GM18526 (cell line): ENCODE data around the gene ATAT1.

ENCODE experiments used
- POLR2A ChIP-seq: IDR thresholded peaks from 3 replicates; pipeline ENCODE4 v1.6.1; 2011; ENCODE audit not compliant: insufficient read length; ENCODE audit errors: extremely low read depth

Gene ATAT1

DNA sequence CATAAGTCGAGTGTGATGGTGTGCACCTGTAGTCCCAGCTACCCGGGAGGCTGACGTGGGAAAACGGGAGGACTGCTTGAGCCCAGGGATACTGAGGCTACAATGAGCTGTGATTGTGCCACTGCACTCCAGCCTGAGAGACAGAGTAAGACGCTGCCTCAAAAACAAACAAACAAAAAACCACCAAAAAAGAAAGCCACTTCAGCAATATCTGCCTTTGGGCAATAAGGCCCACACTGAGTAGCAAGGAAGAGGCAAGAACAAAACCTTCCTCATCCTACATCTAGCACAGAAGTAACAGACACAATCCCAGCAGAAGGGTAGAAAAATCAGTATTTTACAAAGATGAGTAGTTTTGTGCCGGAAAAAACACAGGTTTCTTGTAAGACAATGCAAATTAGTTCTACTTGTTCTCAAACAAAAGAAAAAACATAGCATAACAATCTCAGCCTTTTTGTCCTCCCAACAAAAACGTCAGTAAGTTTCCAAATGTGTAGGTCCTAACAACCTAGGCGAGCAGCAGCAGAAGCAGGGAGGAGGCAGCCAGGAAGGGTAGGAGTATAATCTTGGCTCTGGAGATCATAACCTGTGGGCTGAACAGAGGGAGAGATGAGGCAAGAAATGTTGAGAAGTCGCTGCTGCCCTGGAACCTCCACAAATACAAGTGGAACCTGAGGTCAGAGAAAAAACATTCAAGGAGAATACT, 15.4 kb upstream of the ATAT1 start:
- no peak for TF ChIP-seq POLR2A

DNA sequence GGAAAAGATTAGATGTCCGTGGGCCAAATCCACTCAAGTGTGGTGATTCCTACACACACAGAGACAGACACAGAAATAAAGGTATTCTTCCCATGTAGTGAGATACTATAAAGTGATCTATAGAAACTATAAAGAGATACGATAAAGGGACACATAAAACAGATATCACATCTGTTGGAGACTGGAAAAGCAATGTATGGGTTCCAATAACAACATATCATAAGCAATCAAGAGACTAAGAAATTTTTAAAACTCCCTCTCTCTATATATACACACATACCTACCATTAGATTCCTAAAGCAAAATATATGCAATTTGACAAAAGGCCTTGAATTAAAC, 14.8 kb upstream of the ATAT1 start:
- no peak for TF ChIP-seq POLR2A

DNA sequence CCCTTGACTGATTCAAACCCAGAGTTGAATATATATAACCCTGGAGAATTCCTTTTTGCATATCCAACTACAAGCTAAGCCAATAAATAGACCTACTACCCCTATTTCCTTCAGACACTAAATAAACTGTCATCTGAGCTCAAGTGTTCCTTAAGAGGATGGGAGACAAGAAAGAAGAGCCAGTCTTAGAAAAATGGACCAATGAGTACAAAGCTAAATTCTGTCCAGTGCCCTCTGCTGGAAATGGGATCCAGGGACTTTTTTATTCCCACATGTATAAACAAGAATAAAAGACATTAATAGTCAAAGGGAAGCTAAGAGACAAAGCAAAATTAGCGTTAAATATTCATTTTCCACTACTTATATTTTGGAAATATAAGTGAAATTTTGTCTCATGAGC, 14.5 kb upstream of the ATAT1 start:
- no peak for TF ChIP-seq POLR2A

DNA sequence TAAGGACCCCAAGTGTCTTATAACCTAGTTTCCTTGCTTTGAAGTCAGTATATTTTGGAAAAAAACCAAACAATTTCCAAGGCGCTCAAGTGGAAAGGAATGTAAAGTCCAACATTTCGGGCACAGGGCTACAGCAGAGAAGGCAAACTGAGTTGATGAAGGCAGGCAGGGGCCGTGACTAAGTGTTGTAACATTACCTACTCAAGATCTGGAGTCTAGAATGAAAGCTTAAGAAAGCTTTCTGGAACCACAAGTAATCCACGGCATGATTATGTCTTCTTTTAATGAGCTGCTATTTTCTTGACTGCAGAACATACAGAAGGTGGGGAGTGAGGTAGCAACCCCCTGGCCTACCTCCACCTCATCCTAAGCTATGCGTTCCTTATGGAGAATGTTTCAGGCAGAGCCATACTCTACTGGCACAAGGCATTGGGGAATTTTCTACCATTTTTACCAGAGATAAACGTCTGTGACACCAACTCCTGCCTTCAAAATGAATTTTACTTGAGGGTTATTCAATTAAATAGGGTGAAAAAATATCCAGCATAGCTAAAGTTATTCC, 13.9 kb upstream of the ATAT1 start:
- TF ChIP-seq POLR2A = peak; percentile 33

DNA sequence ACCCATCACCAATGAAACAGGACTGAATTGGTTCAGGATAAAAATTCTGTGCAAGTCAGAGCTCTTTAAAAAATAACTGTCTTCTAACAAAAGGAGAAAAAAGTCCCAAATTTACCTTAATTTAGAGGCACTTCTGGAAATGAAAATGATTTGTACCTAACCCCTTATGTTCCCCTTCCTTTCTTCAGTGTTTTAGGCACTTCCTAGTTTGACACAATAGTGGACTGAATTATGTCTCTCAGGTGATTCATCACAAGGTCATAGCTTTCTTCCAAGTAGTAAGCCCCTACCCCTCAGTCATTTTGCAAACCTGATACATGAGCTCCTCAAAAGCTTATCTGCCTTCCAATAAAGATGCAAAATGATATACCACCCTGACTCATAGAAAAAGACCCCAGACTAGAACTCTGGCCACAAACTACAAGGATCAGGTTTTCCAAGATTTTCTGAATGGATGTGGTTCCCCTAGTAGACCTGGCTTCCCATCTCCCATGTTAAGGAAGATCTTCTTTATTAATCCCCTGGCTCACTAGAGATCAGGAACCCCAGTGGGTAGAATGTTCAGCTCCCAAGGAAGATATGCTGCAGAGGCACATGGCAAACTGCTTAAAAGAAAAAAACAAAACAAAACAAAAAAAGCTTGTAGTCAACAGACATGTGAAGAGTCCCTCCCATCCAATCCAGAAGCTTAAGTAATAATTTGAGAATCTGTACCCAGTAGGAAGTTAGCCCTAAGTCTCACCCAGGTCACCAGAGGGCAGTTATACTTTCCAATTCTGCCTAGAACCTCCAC, 13.2 kb upstream of the ATAT1 start:
- TF ChIP-seq POLR2A = no peak

DNA sequence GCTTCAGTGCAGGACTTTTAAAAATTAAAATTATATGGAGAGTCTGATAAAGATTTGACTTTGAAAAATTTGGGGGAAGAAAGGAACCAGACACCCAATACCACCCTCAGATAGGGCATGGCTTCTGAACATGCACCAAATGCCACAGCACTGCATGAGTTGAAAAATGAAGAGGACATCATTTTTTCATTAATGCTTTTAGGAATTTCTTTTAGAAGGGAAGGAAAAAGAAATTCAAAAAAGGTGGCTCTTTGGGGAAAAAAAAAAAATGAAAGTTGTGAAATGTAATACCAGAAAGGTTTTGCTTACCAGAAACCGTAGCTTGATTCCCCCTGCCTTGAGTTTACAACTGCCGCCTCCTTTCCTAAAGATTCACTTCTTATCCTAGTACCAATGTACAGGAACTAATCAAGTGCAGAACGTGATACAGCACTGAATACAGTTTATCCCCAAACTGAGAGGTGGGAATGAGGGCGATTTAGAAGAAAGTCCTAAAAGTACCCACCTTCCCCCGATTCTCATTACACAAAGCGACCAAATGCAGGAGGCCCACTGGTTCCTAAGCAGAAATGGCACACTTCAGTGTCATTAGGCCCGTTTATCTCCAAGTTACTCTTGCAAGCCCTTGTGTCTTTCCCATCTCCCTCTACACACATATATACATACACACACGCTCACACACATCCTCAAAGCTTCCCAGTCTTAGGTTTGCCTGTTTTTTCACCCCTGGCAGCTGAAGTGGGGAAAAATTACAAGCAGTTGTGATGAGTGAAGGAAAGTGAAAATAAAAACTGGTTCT, 12.4 kb upstream of the ATAT1 start:
- no peak for TF ChIP-seq POLR2A

DNA sequence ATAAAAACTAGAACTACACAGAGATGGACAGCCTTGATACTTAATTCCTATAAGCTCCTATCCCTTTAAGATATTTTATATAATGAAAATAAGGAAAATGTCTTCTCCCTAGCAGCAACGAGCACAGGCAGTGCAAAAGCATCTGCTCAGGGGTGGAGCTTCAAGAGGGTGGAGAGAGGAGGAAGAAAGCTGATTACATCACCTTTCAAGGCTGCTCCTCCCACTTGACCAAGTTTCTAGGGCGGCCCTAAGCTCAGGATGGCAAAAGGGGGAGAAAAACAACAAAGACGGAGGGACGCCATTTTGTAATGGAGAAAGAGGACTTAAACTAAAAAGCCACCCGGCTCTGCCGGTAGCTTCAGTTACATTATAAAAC, 11.8 kb upstream of the ATAT1 start:
- TF ChIP-seq POLR2A = peak; percentile 57

DNA sequence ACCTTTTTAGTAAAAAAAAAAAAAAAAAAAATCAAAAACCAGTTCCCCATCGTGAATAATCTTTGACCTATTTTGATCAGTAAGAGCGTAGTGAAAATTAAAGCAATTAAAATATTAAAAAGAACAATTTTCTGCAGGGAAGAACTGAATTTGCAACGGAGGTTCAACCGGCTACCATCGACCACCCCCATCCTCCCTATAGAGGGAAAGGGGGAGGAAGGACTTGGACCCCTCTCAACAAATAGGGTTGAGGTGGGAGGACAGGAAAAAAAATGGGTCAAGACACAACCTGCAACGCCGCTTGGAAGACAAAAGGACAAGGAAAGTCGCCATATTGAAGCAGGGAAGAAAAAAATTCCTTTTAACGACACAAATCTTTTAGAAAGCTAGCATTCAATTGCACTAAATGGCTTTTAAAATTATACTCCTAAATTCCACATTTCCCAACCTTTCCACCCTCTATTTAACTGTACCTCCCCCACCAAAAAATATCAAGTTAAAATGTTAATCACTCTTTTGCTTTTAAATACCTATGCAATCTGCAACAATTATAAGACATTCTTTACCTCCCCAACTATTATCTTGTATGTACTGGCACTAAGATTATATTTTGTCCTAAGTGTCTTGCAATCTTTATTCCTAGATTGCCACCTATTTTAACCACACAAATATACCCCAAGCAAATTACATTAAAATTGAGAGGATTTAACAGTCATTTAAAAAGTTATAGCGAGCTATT, 11.3 kb upstream of the ATAT1 start:
- TF ChIP-seq POLR2A = peak; percentile 53

DNA sequence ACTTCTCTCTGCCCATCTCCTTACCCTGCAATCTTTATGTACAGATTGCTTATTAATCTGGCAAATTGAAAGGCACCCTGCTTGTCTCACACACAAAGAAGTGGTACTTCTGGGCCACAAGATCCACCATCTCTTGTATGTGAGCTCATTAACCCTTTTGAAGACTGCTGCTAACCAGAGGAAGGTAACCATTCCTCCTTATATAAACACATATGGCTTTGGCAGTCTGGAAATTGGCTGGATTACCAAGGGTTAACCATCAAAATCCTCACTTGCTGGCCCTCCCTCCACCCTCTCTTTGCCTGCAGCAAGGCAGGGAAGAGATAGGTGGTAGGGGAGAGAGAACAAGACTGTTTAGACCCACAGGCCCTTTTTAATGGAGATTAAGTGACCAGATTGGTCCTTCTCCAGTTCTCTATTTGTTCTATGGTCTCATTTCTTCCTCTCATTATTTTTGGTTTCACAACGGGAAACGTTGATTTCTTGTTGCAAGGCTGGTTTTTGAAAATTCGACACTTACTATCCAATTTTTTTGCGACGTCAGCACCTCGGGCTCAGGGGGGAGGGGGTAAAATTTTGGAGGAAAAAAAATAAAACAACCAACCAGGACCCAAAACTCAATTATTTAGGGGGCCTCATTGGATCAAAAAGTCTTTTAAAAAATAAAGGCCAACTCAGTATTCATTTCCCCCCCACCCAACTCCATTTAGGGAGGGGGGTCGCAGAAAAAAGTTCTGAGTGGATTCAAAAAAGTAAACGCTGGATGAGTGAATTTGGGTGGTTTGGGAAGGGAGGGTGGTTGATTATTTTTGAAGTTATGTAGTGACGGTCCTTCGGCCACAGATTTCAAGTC, 10.5 kb upstream of the ATAT1 start:
- no peak for TF ChIP-seq POLR2A

DNA sequence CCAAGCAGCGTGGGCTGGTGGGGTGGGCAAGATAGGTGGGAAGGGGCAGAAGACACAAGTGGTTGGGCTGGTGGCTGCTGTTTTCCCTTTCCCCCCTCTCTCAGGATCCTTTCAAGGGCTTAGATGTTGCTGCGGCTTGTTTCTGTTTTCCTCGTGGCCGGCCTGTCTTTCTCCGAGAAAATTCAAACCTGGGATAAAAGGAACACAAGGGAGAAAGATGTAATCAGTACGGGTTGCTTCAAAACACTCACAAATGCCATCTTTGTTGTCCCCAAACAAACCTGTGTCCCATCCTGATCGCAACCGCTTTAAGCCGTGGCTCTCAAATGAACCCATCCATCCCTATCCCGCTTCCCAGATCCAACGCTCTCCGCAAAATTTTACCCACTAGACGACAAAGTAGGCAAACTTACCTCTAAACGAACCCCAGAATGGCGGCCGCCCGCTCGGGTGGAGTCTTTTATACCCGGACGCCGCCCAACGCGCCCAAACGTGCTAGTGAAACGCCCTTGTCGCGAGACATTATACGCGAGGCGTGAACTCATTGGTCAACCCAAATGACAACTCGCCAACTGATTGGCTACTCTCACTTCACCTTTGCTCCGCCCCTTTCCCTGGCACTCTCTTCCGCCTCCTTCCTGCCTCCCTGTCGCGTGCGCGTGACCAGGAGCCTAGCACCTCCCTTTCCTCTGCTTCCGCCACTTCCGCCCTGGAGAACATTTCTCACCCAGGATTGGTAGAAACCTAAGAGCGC, 9.7 kb upstream of the ATAT1 start, which contains the start of gene PPP1R10:
Gene PPP1R10 (minus strand): TSS at position 433 of the 754 bp plus-strand sequence. CDS start 7,299 bp downstream, outside the sequence.
- TF ChIP-seq POLR2A = peak; percentile 99

DNA sequence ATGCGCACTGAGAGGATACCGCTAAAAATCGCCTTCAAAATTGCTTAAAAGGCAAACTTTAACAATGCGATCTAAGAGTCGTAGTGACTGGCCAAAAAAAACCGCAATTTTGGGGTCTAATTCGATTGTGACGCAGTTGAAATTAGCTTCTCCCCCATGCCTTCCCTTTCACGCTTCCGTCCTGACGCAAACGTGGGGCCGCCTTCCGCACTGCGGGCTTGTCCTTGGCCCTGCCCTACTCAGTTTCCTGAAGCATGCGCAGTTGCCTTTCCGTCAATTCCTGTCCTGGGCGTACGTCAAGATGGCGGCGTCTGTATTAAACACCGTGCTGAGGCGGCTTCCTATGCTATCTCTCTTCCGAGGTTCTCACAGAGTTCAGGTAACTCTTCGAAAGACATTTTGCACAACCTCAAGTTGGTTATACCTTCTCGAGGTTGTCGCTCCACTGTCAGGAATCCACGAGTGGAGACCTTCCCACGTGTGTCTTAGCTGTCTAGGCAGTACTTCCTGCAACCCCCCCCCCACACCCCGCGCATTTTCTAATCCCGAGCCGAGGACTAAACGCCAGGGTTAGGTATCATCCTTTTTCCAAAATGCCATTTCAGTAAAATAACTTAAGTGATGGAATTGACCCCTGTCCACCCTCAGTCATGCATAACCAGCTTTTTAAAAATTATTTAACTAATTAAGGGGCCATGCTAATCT, 9.0 kb upstream of the ATAT1 start, which contains the start of gene MRPS18B:
Gene MRPS18B (plus strand): TSS at position 276 of the 705 bp plus-strand sequence. CDS start 26 bp downstream, at position 302.
- peak; percentile 95 for TF ChIP-seq POLR2A

DNA sequence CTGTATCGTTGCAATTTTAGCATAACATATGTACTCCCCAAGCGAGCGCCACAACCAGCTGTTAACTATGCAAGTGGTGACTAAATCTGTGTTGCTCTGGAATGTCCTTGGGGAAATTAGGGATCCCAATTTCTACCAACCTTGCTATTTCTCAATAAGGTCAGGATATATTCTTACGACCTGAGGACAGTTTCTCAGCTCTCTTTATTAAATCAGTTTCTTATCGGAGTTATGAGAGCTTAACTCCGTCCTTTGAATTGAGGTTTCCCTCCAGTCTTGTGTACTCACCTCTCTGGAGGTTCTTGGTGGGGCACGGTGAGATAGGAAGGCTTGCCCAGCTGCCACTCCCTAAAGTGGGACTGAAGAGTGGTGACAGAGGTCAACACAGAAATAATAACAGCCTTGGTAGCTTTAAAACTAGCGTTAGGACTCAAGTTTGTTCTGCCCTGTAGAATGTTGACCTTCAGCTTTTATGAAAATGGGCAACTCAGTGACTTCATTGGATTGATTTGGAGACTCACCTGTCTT, 8.3 kb upstream of the ATAT1 start:
- TF ChIP-seq POLR2A = no peak
